Amygdala (tissue), 56 donors: ENCODE data around the gene PALM3.
"Not testable (repeated sequence)": the region's sequence is repeated elsewhere in the genome, so short reads cannot be mapped to it uniquely, and the experiment has no call there.

Experiments
- DNase-seq, 56 donors: peaks; one replicate each; lab custom pipeline; 2025; lab: John Stamatoyannopoulos, UW

The PALM3 gene

GRCh38 chr19:14061081-14061749 is 661 bp downstream of the PALM3 start:
- no peak for DNase-seq

GRCh38 chr19:14059652-14060155 is 2.2 kb downstream of the PALM3 start:
- no peak for DNase-seq

GRCh38 chr19:14059093-14059480 is 2.8 kb downstream of the PALM3 start:
- no peak for DNase-seq

- no peak for DNase-seq
These were observed 3.4 kb downstream of the PALM3 start for GRCh38 chr19:14058182-14059092.

- no peak for DNase-seq
These were observed 5.0 kb downstream of the PALM3 start for GRCh38 chr19:14056741-14057356.

GRCh38 chr19:14056069-14056666 is 5.7 kb downstream of the PALM3 start:
- no peak for DNase-seq

GRCh38 chr19:14055396-14055795 is 6.5 kb downstream of the PALM3 start:
- no peak for DNase-seq

GRCh38 chr19:14054721-14055120 is 7.2 kb downstream of the PALM3 start:
- DNase-seq = no peak

GRCh38 chr19:14054099-14054498 is 7.8 kb downstream of the PALM3 start:
- no peak for DNase-seq

- DNase-seq = no peak
These were observed 8.4 kb downstream of the PALM3 start for GRCh38 chr19:14053500-14053899.

GRCh38 chr19:14053032-14053431 is 8.8 kb downstream of the PALM3 start:
- DNase-seq = no peak

- no peak for DNase-seq
These were observed 9.4 kb downstream of the PALM3 start for GRCh38 chr19:14052470-14052869.

- DNase-seq = no peak
These were observed 9.9 kb downstream of the PALM3 start for GRCh38 chr19:14051980-14052379.

- DNase-seq = not testable (repeated sequence)
These were observed 10.9 kb downstream of the PALM3 start for GRCh38 chr19:14050961-14051360.

GRCh38 chr19:14050512-14050911 is 11.4 kb downstream of the PALM3 start:
- no peak for DNase-seq

GRCh38 chr19:14048443-14049153 is 13.3 kb downstream of the PALM3 start:
- peak in 4 of 56 donors; percentile 0 to 35 (median 12) for DNase-seq

- DNase-seq = not testable (repeated sequence)
These were observed 14.0 kb downstream of the PALM3 start for GRCh38 chr19:14047866-14048265.

GRCh38 chr19:14042659-14043608 is 18.9 kb downstream of the PALM3 start:
- peak in 13 of 56 donors; percentile 9 to 40 (median 18) for DNase-seq

- DNase-seq = no peak
These were observed 22.7 kb downstream of the PALM3 start for GRCh38 chr19:14039181-14039580.
